Muscle layer of colon (tissue), 2 donors: ENCODE measurements around the gene COL6A5.

Experiments used
- H3K27ac ChIP-seq: one replicate; pipeline ENCODE4 v1.7.0; 2013; ENCODE audit warnings: low read depth, mild to moderate bottlenecking, low read length, moderate library complexity
- H3K27me3 ChIP-seq, 2 donors: one replicate each; pipeline ENCODE4 v1.7.0; 2013; ENCODE audit warnings: low read length in 2 of 2, mild to moderate bottlenecking in 2 of 2; ENCODE audit not compliant: insufficient read depth in 2 of 2, control insufficient read depth in 1 of 2
- H3K36me3 ChIP-seq: one replicate; pipeline ENCODE4 v1.7.0; 2013; ENCODE audit warnings: mild to moderate bottlenecking, low read length; ENCODE audit not compliant: insufficient read depth
- H3K4me1 ChIP-seq: one replicate; pipeline ENCODE4 v1.7.0; 2013; ENCODE audit warnings: mild to moderate bottlenecking, low read length; ENCODE audit not compliant: insufficient read depth
- H3K4me3 ChIP-seq, 2 donors: one replicate each; pipeline ENCODE4 v1.7.0; 2013; ENCODE audit warnings: low read length in 2 of 2, low read depth in 1 of 2, mild to moderate bottlenecking in 1 of 2, moderate library complexity in 1 of 2
- H3K9ac ChIP-seq: one replicate; pipeline ENCODE4 v1.7.0; 2013; ENCODE audit warnings: low read length
- H3K9me3 ChIP-seq: one replicate; pipeline ENCODE4 v1.7.0; 2013; ENCODE audit warnings: mild to moderate bottlenecking, low read length
- donor health status: abdominal sarcoma.
- donor health status: Adenocarcinoma of cecum.

Gene COL6A5

DNA sequence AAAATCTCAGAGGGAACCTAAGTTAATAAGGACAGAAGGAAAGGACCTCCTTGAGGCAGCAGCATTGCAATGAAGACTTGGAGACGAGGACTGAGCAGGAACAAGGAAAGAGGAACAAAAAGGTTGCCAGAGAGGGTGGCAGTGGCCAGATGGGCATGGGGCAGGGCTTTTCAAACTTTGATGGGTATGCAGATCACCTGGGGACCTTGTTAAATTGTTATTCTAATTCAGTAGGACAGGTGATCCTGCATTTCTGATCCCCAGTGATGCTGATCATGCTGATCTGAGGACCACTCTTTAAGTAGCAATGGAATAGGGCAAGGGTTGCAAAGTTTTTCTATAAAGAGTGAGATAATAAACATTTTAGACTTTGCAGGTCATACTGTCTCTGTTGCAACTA, 182.6 kb downstream of the COL6A5 start:
- H3K36me3 ChIP-seq: no peaks in the 10 kb centered on the region
- H3K27me3 ChIP-seq: no peaks in the 10 kb centered on the region
- no peak overlapping the region for H3K9ac ChIP-seq
- no peaks in the 10 kb centered on the region for H3K9me3 ChIP-seq
- no peaks in the 10 kb centered on the region for H3K4me1 ChIP-seq
- no peak overlapping the region for H3K4me3 ChIP-seq
- no peak overlapping the region for H3K27ac ChIP-seq

DNA sequence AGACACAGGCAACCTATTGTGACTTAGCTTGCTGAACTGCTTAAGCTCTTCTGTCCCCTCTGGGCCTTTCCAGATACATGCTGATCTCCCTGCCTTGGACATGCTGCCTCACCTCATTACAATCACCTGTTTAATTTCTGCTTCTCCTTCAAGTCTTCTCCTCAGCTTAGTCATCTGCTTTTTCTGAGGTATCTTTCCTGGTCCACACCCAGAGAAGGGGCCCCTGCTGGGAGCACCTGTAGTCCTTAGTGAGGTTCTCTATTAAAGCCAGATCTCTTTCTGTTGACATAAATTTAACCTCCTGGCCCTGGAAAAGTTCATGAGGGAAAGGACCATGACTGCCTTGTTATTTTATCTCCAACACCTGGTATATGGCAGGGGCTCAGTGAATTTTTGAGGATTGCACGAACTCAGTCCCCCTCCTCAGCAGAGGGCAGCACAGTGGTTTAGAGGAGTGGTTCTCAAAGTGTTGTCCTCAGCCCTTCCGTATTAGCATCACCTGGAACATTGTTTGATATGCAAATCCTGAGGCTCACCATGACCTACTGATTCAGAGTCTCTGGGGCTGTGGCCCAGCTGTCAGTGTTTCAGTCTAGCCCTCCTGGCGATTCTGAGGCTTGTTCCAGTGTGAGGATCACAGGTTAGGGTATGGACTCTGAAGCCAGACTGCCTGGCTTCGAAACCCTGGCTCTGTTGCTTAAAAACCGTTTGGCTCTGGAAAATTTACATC, 184.2 kb downstream of the COL6A5 start:
- Histone ChIP-seq H3K9me3 (no peaks in the 10 kb centered on the region), H3K27ac (no peak overlapping the region), H3K4me1 (no peaks in the 10 kb centered on the region), H3K36me3 (no peaks in the 10 kb centered on the region), H3K4me3 (no peak overlapping the region), H3K9ac (no peak overlapping the region), H3K27me3 (no peaks in the 10 kb centered on the region)

DNA sequence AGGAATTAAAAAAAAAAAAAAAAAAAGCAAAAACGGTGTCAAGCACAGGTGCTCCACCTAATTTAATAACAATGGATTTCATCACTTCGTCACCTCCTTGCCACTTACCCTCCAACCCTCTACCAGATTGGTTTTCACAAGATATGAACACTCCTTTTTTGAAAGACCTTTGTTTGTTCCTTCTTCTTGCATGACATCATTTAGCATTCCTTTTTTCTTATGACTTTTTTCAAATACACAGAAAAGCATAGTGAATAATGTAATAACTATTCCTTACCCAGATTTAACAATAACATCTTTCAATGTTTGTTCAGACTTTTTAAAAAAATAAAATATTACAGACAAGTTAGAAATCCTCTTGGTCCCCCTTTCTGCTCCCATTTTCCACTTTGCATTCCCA, 187.8 kb downstream of the COL6A5 start:
- Histone ChIP-seq H3K4me1 (no peaks in the 10 kb centered on the region), H3K36me3 (no peaks in the 10 kb centered on the region), H3K9ac (no peak overlapping the region), H3K9me3 (no peaks in the 10 kb centered on the region), H3K4me3 (no peak overlapping the region), H3K27ac (no peak overlapping the region), H3K27me3 (no peaks in the 10 kb centered on the region)
